Measurements from ENCODE around the gene MZB1. TPM values are rescaled to one million over a fixed set of nuclear protein-coding genes. Genes with fewer than 3 reads are reported as not detected.

MZB1 gene
- total and polyA plus RNA-seq, 2 donors: 380 to 400 TPM

- H3K36me3 ChIP-seq (ENCODE audit: control insufficient read depth in 2 of 2, insufficient read depth in 2 of 2, low read length in 1 of 2): peaks cover 18 to 35% of the 10 kb centered on the region in 2 donors
- H3K27me3 ChIP-seq (ENCODE audit: control insufficient read depth in 2 of 2, insufficient read depth in 1 of 2, low read length in 1 of 2): no peaks in the 10 kb centered on the region
- no peak for DNase-seq (ENCODE audit: low read depth in 6 of 9, low spot score in 9 of 9)
- no peak overlapping the region for H3K4me3 ChIP-seq (ENCODE audit: low read length in 2 of 2)
- 98% methylated on average over 3 of the region's 3 CpGs for WGBS
- peaks cover 0 to under 1% of the 10 kb centered on the region in 2 donors for H3K4me1 ChIP-seq (ENCODE audit: control insufficient read depth in 2 of 2, insufficient read depth in 2 of 2, low read length in 2 of 2)
- H3K9me3 ChIP-seq (ENCODE audit: control insufficient read depth in 2 of 2, insufficient read depth in 1 of 2, low read length in 1 of 2): no peaks in the 10 kb centered on the region
- H3K27ac ChIP-seq (ENCODE audit: low read depth in 1 of 2, low read length in 1 of 2): no peak overlapping the region
These were observed 12.5 kb downstream of the MZB1 start for GRCh38 chr5:139377226-139377625.

GRCh38 chr5:139376364-139376763 lies 13.3 kb downstream of the MZB1 start:
- 97% methylated on average over 7 of the region's 7 CpGs for WGBS
- Histone ChIP-seq H3K4me1 (ENCODE audit: control insufficient read depth in 2 of 2, insufficient read depth in 2 of 2, low read length in 2 of 2) (no peaks in the 10 kb centered on the region), H3K9me3 (ENCODE audit: control insufficient read depth in 2 of 2, insufficient read depth in 1 of 2, low read length in 1 of 2) (no peaks in the 10 kb centered on the region), H3K36me3 (ENCODE audit: control insufficient read depth in 2 of 2, insufficient read depth in 2 of 2, low read length in 1 of 2) (peaks cover 27 to 43% of the 10 kb centered on the region in 2 donors), H3K4me3 (ENCODE audit: low read length in 2 of 2) (no peak overlapping the region), H3K27ac (ENCODE audit: low read depth in 1 of 2, low read length in 1 of 2) (no peak overlapping the region), H3K27me3 (ENCODE audit: control insufficient read depth in 2 of 2, insufficient read depth in 1 of 2, low read length in 1 of 2) (no peaks in the 10 kb centered on the region)
- no peak for DNase-seq (ENCODE audit: low read depth in 6 of 9, low spot score in 9 of 9)

- Histone ChIP-seq H3K9me3 (ENCODE audit: control insufficient read depth in 2 of 2, insufficient read depth in 1 of 2, low read length in 1 of 2) (no peaks in the 10 kb centered on the region), H3K27ac (ENCODE audit: low read depth in 1 of 2, low read length in 1 of 2) (no peak overlapping the region), H3K4me1 (ENCODE audit: control insufficient read depth in 2 of 2, insufficient read depth in 2 of 2, low read length in 2 of 2) (no peaks in the 10 kb centered on the region), H3K4me3 (ENCODE audit: low read length in 2 of 2) (no peak overlapping the region), H3K27me3 (ENCODE audit: control insufficient read depth in 2 of 2, insufficient read depth in 1 of 2, low read length in 1 of 2) (no peaks in the 10 kb centered on the region), H3K36me3 (ENCODE audit: control insufficient read depth in 2 of 2, insufficient read depth in 2 of 2, low read length in 1 of 2) (peaks cover 39 to 53% of the 10 kb centered on the region in 2 donors)
- WGBS: 100% methylated on average over 2 of the region's 2 CpGs
- no peak for DNase-seq (ENCODE audit: low read depth in 6 of 9, low spot score in 9 of 9)
These were observed 14.8 kb downstream of the MZB1 start for GRCh38 chr5:139374909-139375308.

GRCh38 chr5:139371482-139372435 lies 18.0 kb downstream of the MZB1 start:
- no peak for DNase-seq (ENCODE audit: low read depth in 6 of 9, low spot score in 9 of 9)
- H3K27me3 ChIP-seq (ENCODE audit: control insufficient read depth in 2 of 2, insufficient read depth in 1 of 2, low read length in 1 of 2): no peaks in the 10 kb centered on the region
- no peak overlapping the region for H3K4me3 ChIP-seq (ENCODE audit: low read length in 2 of 2)
- H3K9me3 ChIP-seq (ENCODE audit: control insufficient read depth in 2 of 2, insufficient read depth in 1 of 2, low read length in 1 of 2): no peaks in the 10 kb centered on the region
- 97% methylated on average over 7 of the region's 7 CpGs for WGBS
- no peaks in the 10 kb centered on the region for H3K4me1 ChIP-seq (ENCODE audit: control insufficient read depth in 2 of 2, insufficient read depth in 2 of 2, low read length in 2 of 2)
- H3K27ac ChIP-seq (ENCODE audit: low read depth in 1 of 2, low read length in 1 of 2): peak overlapping the region in 1 of 2 donors; percentile 18
- H3K36me3 ChIP-seq (ENCODE audit: control insufficient read depth in 2 of 2, insufficient read depth in 2 of 2, low read length in 1 of 2): peaks cover 48 to 67% of the 10 kb centered on the region in 2 donors

- H3K36me3 ChIP-seq (ENCODE audit: control insufficient read depth in 2 of 2, insufficient read depth in 2 of 2, low read length in 1 of 2): peaks cover 64 to 82% of the 10 kb centered on the region in 2 donors
These were observed 20.5 kb downstream of the MZB1 start for GRCh38 chr5:139369181-139369580.

GRCh38 chr5:139368613-139369012 lies 21.1 kb downstream of the MZB1 start:
- Histone ChIP-seq H3K9me3 (ENCODE audit: control insufficient read depth in 2 of 2, insufficient read depth in 1 of 2, low read length in 1 of 2) (no peaks in the 10 kb centered on the region), H3K36me3 (ENCODE audit: control insufficient read depth in 2 of 2, insufficient read depth in 2 of 2, low read length in 1 of 2) (peaks cover 64 to 85% of the 10 kb centered on the region in 2 donors)
- WGBS: 93% methylated on average over 2 of the region's 2 CpGs

More at GRCh38 chr5:139369181-139369580, 20.5 kb downstream of the MZB1 start:
- Histone ChIP-seq H3K9me3 (ENCODE audit: control insufficient read depth in 2 of 2, insufficient read depth in 1 of 2, low read length in 1 of 2) (no peaks in the 10 kb centered on the region), H3K27ac (ENCODE audit: low read depth in 1 of 2, low read length in 1 of 2) (no peak overlapping the region), H3K4me1 (ENCODE audit: control insufficient read depth in 2 of 2, insufficient read depth in 2 of 2, low read length in 2 of 2) (no peaks in the 10 kb centered on the region), H3K27me3 (ENCODE audit: control insufficient read depth in 2 of 2, insufficient read depth in 1 of 2, low read length in 1 of 2) (no peaks in the 10 kb centered on the region), H3K4me3 (ENCODE audit: low read length in 2 of 2) (no peak overlapping the region)
- WGBS: 93% methylated on average over 1 of the region's 1 CpG
- no peak for DNase-seq (ENCODE audit: low read depth in 6 of 9, low spot score in 9 of 9)

GRCh38 chr5:139364466-139364865 lies 25.2 kb downstream of the MZB1 start:
- WGBS: over 99% methylated on average over 2 of the region's 2 CpGs
- DNase-seq (ENCODE audit: low read depth in 6 of 9, low spot score in 9 of 9): no peak
- Histone ChIP-seq H3K27me3 (ENCODE audit: control insufficient read depth in 2 of 2, insufficient read depth in 1 of 2, low read length in 1 of 2) (no peaks in the 10 kb centered on the region), H3K36me3 (ENCODE audit: control insufficient read depth in 2 of 2, insufficient read depth in 2 of 2, low read length in 1 of 2) (peaks cover 53 to 71% of the 10 kb centered on the region in 2 donors), H3K27ac (ENCODE audit: low read depth in 1 of 2, low read length in 1 of 2) (no peak overlapping the region), H3K4me1 (ENCODE audit: control insufficient read depth in 2 of 2, insufficient read depth in 2 of 2, low read length in 2 of 2) (no peaks in the 10 kb centered on the region), H3K4me3 (ENCODE audit: low read length in 2 of 2) (no peak overlapping the region), H3K9me3 (ENCODE audit: control insufficient read depth in 2 of 2, insufficient read depth in 1 of 2, low read length in 1 of 2) (no peaks in the 10 kb centered on the region)

More at GRCh38 chr5:139368613-139369012, 21.1 kb downstream of the MZB1 start:
- no peaks in the 10 kb centered on the region for H3K27me3 ChIP-seq (ENCODE audit: control insufficient read depth in 2 of 2, insufficient read depth in 1 of 2, low read length in 1 of 2)
- H3K4me3 ChIP-seq (ENCODE audit: low read length in 2 of 2): no peak overlapping the region
- H3K27ac ChIP-seq (ENCODE audit: low read depth in 1 of 2, low read length in 1 of 2): no peak overlapping the region
- DNase-seq (ENCODE audit: low read depth in 6 of 9, low spot score in 9 of 9): peak in 1 of 9 donors; percentile 35
- no peaks in the 10 kb centered on the region for H3K4me1 ChIP-seq (ENCODE audit: control insufficient read depth in 2 of 2, insufficient read depth in 2 of 2, low read length in 2 of 2)

GRCh38 chr5:139363937-139364336 lies 25.8 kb downstream of the MZB1 start:
- DNase-seq (ENCODE audit: low read depth in 6 of 9, low spot score in 9 of 9): no peak
- H3K27ac ChIP-seq (ENCODE audit: low read depth in 1 of 2, low read length in 1 of 2): no peak overlapping the region
- peaks cover 51 to 67% of the 10 kb centered on the region in 2 donors for H3K36me3 ChIP-seq (ENCODE audit: control insufficient read depth in 2 of 2, insufficient read depth in 2 of 2, low read length in 1 of 2)
- no peaks in the 10 kb centered on the region for H3K4me1 ChIP-seq (ENCODE audit: control insufficient read depth in 2 of 2, insufficient read depth in 2 of 2, low read length in 2 of 2)
- H3K9me3 ChIP-seq (ENCODE audit: control insufficient read depth in 2 of 2, insufficient read depth in 1 of 2, low read length in 1 of 2): no peaks in the 10 kb centered on the region
- no peaks in the 10 kb centered on the region for H3K27me3 ChIP-seq (ENCODE audit: control insufficient read depth in 2 of 2, insufficient read depth in 1 of 2, low read length in 1 of 2)
- no peak overlapping the region for H3K4me3 ChIP-seq (ENCODE audit: low read length in 2 of 2)
- 99% methylated on average over 2 of the region's 2 CpGs for WGBS

GRCh38 chr5:139361835-139362429 lies 27.8 kb downstream of the MZB1 start:
- DNase-seq (ENCODE audit: low read depth in 6 of 9, low spot score in 9 of 9): no peak
- Histone ChIP-seq H3K4me1 (ENCODE audit: control insufficient read depth in 2 of 2, insufficient read depth in 2 of 2, low read length in 2 of 2) (no peaks in the 10 kb centered on the region), H3K27ac (ENCODE audit: low read depth in 1 of 2, low read length in 1 of 2) (no peak overlapping the region), H3K36me3 (ENCODE audit: control insufficient read depth in 2 of 2, insufficient read depth in 2 of 2, low read length in 1 of 2) (peaks cover 47 to 63% of the 10 kb centered on the region in 2 donors), H3K9me3 (ENCODE audit: control insufficient read depth in 2 of 2, insufficient read depth in 1 of 2, low read length in 1 of 2) (no peaks in the 10 kb centered on the region), H3K27me3 (ENCODE audit: control insufficient read depth in 2 of 2, insufficient read depth in 1 of 2, low read length in 1 of 2) (no peaks in the 10 kb centered on the region), H3K4me3 (ENCODE audit: low read length in 2 of 2) (no peak overlapping the region)
- WGBS: 96% methylated on average over 6 of the region's 6 CpGs

Data from thymus (tissue), 11 donors.